ENCODE data around the gene IGFBP3.

IGFBP3 gene

GRCh38 chr7:45863715-45864114 lies 57.4 kb downstream of the IGFBP3 start:
- Histone ChIP-seq H3K27me3 (ENCODE audit: insufficient read depth, low read length, poor library complexity) (peaks cover 3% of the 10 kb centered on the region), H3K9ac (ENCODE audit: low read depth, low read length) (no peak overlapping the region), H3K4me3 (ENCODE audit: low read depth in 1 of 2, low read length in 2 of 2) (no peak overlapping the region), H3K4me1 (ENCODE audit: insufficient read depth, low read length) (no peaks in the 10 kb centered on the region), H3K36me3 (ENCODE audit: insufficient read depth, low read length) (no peaks in the 10 kb centered on the region), H3K27ac (ENCODE audit: low read length) (no peak overlapping the region), H2AFZ (ENCODE audit: low read depth, low read length) (no peak overlapping the region), H3K79me2 (ENCODE audit: insufficient read depth, low read length) (no peaks in the 10 kb centered on the region), H4K20me1 (ENCODE audit: insufficient read depth, low read length) (no peaks in the 10 kb centered on the region), H3K4me2 (ENCODE audit: insufficient read depth, low read length) (no peak overlapping the region), H3K9me3 (ENCODE audit: insufficient read depth, low read length, severe bottlenecking) (no peaks in the 10 kb centered on the region)
- ATAC-seq (ENCODE audit: insufficient read depth, low read depth), result no peak
- TF ChIP-seq CTCF (IDR thresholded peaks at IDR 0.05; ENCODE audit: borderline replicate concordance, extremely low read depth, low read length, poor library complexity, severe bottlenecking) (no peak), EZH2 (IDR thresholded peaks at IDR 0.05; ENCODE audit: borderline replicate concordance, low read depth, low read length, severe bottlenecking) (no peak)
- DNase-seq, result no peak
